Lower leg skin (tissue), 4 donors: ENCODE data around the gene GPBP1L1. TPM values are rescaled to one million over a fixed set of nuclear protein-coding genes. Genes with fewer than 3 reads are reported as not detected.
"Not testable (repeated sequence)": the region's sequence is repeated elsewhere in the genome, so short reads cannot be mapped to it uniquely, and the experiment has no call there.

Experiments
- DNase-seq, 2 donors: peaks; one replicate each; pipeline ENCODE4 v3.0.0-alpha.2; 2019; ENCODE audit warnings: low spot score in 2 of 2
- H3K4me3 ChIP-seq: fragments of 200-600 bp; sonication (generic); 2 replicates; pipeline ENCODE4 v1.5.1; 2017; ENCODE audit warnings: mild to moderate bottlenecking, low read depth; ENCODE audit not compliant: poor library complexity, severe bottlenecking
- CTCF ChIP-seq, 3 donors: fragments of 450-650 bp; IDR thresholded peaks; one replicate each; pipeline ENCODE4 v1.5.1; 2016; ENCODE audit warnings: antibody characterized with exemption in 3 of 3, mild to moderate bottlenecking in 3 of 3, moderate library complexity in 2 of 3
- POLR2A ChIP-seq, 2 donors: fragments of 450-650 bp; IDR thresholded peaks; one replicate each; pipeline ENCODE4 v1.6.1; 2016 to 2017; ENCODE audit warnings: antibody characterized with exemption in 2 of 2, mild to moderate bottlenecking in 1 of 2, moderate library complexity in 1 of 2
- WGBS, 2 donors: methylation state at CpG; one replicate each; pipeline ENCODE4 v1.1.5; 2018; 5-methylcytosine and 5-hydroxymethylcytosine counted together
- intact Hi-C: fragments of 100-400 bp; cut with DNase I; formaldehyde crosslinking; loops from one replicate; pipeline ENCODE4 v1.15.0; 2023; ENCODE audit warnings: low total_unique reads
- total RNA-seq, 4 donors: library from RNA; depleted of rRNA; stranded (reverse); fragments of >200 nt; gene quantifications; one replicate each; pipeline ENCODE4 v1.1.0, GENCODE V29; 2016

Gene GPBP1L1
- total RNA-seq, 4 donors from 2014 or later, result 109 to 121 (median 111) TPM

DNA sequence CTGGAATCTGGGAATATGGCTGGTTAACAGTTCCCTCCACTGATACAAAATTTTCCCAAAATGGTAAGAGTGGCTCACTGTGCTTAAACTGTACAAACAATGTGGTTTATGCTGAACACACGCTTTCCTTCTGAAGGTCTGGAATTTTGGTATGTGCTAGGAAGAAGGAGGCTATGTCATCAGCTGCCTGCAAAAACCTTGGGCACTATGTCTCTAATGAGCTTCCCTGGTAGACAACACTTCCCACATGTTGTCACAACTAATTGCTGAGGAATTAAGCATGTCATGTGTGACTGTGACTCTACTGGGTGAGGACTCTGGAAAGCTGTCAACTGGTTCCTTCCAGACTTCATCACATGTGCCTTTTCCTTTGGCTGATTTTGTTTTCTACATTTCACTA lies 34.9 kb upstream of the GPBP1L1 start:
- WGBS, 2 donors, result 56 to 67% methylated on average over 1 of the region's 1 CpG
- intact Hi-C loops, result no loop called here
- TF ChIP-seq CTCF (IDR thresholded peaks at IDR 0.05) (no peak), POLR2A (IDR thresholded peaks at IDR 0.05) (no peak)
- no peak overlapping the region for H3K4me3 ChIP-seq
- no peak for DNase-seq

GRCh38 chr1:45718289-45718688 lies 32.0 kb upstream of the GPBP1L1 start:
- TF ChIP-seq POLR2A (IDR thresholded peaks at IDR 0.05) (no peak), CTCF (IDR thresholded peaks at IDR 0.05) (no peak)
- H3K4me3 ChIP-seq, result no peak overlapping the region
- WGBS, 2 donors, result 100% methylated on average over 1 of the region's 1 CpG
- no peak for DNase-seq
- intact Hi-C loops, result no loop called here

GRCh38 chr1:45717386-45717785 lies 31.1 kb upstream of the GPBP1L1 start:
- WGBS, 2 donors, result 81 to 85% methylated on average over 8 of the region's 8 CpGs
- H3K4me3 ChIP-seq, DNase-seq, intact Hi-C loops: not testable (repeated sequence)

- DNase-seq, result no peak
- TF ChIP-seq CTCF (IDR thresholded peaks at IDR 0.05) (no peak), POLR2A (IDR thresholded peaks at IDR 0.05) (no peak)
- 87 to 93% methylated on average over 3 of the region's 3 CpGs for WGBS, 2 donors
- intact Hi-C loops, result no loop called here
- no peak overlapping the region for H3K4me3 ChIP-seq
Measured at GRCh38 chr1:45716700-45717099, 30.4 kb upstream of the GPBP1L1 start.

GRCh38 chr1:45713711-45714110 lies 27.4 kb upstream of the GPBP1L1 start:
- no peak overlapping the region for H3K4me3 ChIP-seq
- TF ChIP-seq POLR2A (IDR thresholded peaks at IDR 0.05), result no peak
- no peak for TF ChIP-seq CTCF (IDR thresholded peaks at IDR 0.05)
- intact Hi-C loops, result no loop called here
- no peak for DNase-seq
- WGBS, 2 donors, result 85 to 87% methylated on average over 3 of the region's 3 CpGs

DNA sequence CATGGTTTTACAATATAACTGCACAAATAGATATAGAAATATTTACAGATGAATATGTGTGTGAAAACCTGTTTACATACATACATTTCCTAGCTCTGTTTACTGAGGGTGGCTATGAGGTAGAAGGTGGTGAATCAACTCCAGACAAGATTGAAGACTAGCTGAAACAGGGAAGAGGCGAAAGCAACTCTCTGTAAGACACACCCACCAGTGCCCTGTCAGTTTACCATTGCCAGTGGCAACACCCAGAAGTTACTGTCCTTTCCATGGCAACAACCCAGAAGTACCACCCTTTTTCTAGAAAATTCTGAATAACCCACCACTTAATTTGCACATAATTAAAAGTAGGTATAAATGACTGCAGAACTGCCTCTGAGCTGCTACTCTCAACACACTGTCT lies 18.3 kb upstream of the GPBP1L1 start:
- intact Hi-C loops, result no loop called here
- 84 to 85% methylated on average over 1 of the region's 1 CpG for WGBS, 2 donors
- DNase-seq, result no peak
- no peak for TF ChIP-seq CTCF (IDR thresholded peaks at IDR 0.05)
- TF ChIP-seq POLR2A (IDR thresholded peaks at IDR 0.05), result no peak
- H3K4me3 ChIP-seq, result no peak overlapping the region
